H1 (cell line): ENCODE data around the gene FHIT. TPM values are rescaled to one million over a fixed set of nuclear protein-coding genes. Genes with fewer than 3 reads are reported as not detected.

Experiments
- HDAC6 ChIP-seq: IDR thresholded peaks from one replicate; pipeline ENCODE4 v1.7.1; 2012; ENCODE audit warnings: low read depth, mild to moderate bottlenecking, inconsistent platforms, low read length, moderate library complexity
- JUND ChIP-seq: IDR thresholded peaks from 2 replicates; pipeline ENCODE4 v1.6.1; 2011; ENCODE audit warnings: mild to moderate bottlenecking, improper control_type of control experiment, low read length
- MAFK ChIP-seq: IDR thresholded peaks from 2 replicates; pipeline ENCODE4 v1.6.1; 2012; ENCODE audit warnings: low read depth, mild to moderate bottlenecking, improper control_type of control experiment, low read length
- PHF8 ChIP-seq: fragments of 200-600 bp; sonication (generic); conservative IDR thresholded peaks from 2 replicates; pipeline ENCODE4 v1.7.1; 2012; ENCODE audit warnings: low read depth, mild to moderate bottlenecking, inconsistent platforms, low read length, moderate library complexity
- polyA plus RNA-seq, 7 experiments: library from polyadenylated mRNA; depleted of rRNA in 3 of 7; stranded (reverse) in 5 of 7; unstranded in 2 of 7; fragments of >200 nt in 5 of 7; fragments of 200-250 nt in 2 of 7; gene quantifications; 1 replicate in 5 of 7; 2 replicates in 1 of 7; 4 replicates in 1 of 7; pipeline versions ENCODE4 v1.2.1 to v1.2.3, GENCODE V29; 2011 to 2013; ENCODE audit warnings: missing spikeins in 2 of 7, mixed read lengths in 2 of 7
- total RNA-seq: library from RNA; stranded (reverse); fragmentation: NEBNext Ultra II Directional; extraction: Animal tissue kit (Norgen Biotek cat#: 25700); gene quantifications from 2 replicates; pipeline ENCODE4 v1.2.1, GENCODE V29; 2021

Gene FHIT
- total and polyA plus RNA-seq, 2 of the 8 experiments (the other 6 are each of a cell fraction or from before 2014, with no cell fraction given): 1.2 to 3.2 TPM

- TF ChIP-seq JUND: no peak
- no peak for TF ChIP-seq PHF8
- no peak for TF ChIP-seq HDAC6
- TF ChIP-seq MAFK: no peak
- TF ChIP-seq, all 59 proteins: peak for 0
These were observed 857.3 kb downstream of the FHIT start (continued) for GRCh38 chr3:60393946-60394345.
